GM04503 (cell line): ENCODE measurements around the gene RXFP4.

Source experiments
- DNase-seq: peaks from one replicate; pipeline ENCODE4 v3.0.0-alpha.2; 2012; ENCODE audit warnings: low read depth

The RXFP4 gene

DNA sequence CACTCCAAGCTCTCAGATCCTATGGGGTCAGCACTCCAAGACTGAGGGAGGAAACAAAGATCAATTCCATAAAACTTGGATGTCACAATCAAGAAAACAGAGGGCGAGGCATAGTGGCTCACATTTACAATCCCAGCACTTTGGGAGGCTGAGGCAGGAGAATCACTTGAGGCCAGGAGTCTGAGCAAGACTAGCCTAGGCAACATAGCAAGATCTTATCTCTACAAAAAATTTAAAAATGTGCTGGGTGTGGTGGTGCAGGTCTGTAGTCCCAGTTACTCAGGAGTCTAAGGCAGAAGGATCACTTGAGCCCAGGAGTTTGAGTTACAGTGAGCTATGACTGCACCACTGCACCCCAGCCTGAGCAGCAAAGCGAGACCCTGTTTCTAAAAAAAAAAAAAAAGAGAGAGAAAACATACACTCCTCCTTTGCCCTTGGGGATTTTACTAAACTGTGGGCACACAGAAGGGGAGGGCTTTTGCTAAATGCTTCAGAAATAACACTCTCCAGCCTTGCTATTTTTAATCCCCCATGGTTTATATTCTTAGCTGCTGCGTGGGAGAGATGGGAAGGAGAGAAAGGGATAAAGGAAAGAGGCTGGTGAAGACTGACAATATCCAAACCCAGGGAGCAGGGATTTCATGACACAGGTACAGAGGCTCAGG lies 18.8 kb downstream of the RXFP4 start:
- no peak for DNase-seq

DNA sequence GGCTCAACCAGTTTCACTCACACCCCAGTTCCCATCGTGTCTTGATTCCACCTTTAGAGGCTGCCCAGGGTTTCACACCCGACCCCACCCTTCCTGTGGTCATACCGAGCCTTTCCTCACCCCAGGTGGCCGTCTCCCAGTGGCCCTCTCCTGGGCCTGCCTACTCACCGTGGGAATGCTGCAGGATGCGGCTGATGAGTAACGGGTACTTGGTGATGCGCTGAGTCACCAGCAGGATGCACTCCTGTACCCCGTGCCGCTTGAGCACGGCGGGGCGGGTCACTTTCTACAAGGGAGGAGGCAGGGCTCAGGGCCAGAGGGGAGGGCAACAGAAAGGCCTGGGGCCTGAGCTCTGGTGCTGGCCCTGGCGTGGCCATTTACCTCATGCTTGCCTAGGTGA lies 20.5 kb downstream of the RXFP4 start:
- peak; percentile 81 for DNase-seq

DNA sequence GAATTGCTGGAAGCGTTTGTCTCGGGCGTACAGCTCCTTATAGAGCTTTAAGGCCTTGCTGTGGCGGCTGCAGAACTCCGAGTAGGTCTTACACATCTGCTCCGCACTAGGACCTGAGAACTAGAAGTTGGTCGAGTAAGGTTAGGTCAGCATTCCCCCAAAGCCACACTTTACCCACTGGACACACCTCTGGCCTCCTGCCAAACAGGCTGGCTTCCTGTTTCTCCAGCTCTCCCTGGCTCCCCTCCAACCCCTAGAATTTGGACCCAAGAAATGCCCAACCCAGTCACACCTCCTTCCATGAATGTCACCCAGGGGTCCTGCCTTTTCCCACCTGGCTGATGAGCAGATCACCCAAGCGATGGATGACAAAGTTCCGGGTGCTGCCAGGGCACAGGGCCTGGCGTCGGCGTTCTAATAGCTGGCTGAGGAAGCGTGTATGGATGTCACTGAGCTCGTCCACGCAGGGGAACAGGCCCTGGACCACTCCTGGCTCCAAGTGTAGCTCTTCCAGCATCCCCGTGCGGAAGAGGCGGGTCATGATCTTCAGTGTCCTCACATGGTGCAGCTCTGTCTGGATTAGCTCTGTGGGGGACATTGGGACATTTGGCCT lies 21.3 kb downstream of the RXFP4 start:
- no peak for DNase-seq

DNA sequence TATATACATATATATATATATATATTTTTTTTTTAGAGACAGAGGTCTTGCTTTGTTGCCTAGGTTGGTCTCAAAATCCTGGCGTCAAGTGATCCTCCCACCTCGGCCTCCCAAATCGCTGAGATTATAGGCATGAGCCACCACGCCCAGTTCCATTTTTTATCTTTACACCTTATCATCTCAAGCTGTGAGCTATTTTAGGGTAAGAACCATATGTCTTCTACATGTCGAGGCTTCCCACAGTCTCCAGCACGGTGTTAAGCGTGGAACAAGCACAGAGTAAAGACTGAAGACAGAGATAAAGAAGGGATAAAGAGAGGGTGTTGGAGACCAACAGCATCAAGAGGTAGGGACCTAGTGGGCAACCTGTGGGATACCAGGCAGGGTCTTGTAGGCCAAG lies 22.8 kb downstream of the RXFP4 start:
- no peak for DNase-seq

DNA sequence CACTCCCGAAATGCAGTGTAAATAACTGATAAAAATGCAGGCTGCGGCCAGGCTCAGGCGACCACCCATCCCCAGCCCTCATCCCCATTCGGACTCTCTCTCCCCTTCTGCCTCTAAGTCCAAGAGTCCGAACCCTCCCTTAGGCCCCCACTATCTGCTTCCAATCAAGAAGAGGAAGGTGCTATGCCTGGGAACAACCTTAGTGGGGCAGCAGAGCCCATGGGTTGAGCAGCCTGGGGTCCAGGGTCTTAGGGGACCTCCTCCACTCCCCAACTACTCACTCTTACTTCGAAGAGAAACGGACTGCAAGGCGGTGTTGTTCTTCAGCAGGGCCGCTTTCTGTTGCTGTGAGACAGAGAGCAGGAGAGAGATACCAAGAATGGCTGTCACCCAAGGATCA lies 24.7 kb downstream of the RXFP4 start:
- no peak for DNase-seq

DNA sequence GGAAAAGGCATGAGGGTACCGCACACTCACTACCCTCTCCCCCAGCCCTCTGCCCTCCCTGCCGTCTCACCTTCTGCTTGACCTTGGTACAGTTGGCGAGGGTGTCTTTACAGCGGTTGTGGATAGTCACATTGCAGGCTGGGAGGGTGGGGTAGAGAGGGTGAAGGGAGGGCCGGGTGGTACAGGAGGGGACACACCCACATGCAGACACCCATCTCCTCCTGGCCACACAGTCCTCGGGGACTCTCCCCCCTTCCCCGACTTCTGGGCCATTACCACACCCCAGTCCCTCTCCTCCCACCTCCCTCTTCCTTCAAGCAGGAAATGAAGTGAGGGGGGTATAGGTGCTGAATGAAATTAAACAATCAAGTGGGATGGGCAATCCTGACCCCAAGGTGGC lies 25.3 kb downstream of the RXFP4 start:
- DNase-seq, result no peak

DNA sequence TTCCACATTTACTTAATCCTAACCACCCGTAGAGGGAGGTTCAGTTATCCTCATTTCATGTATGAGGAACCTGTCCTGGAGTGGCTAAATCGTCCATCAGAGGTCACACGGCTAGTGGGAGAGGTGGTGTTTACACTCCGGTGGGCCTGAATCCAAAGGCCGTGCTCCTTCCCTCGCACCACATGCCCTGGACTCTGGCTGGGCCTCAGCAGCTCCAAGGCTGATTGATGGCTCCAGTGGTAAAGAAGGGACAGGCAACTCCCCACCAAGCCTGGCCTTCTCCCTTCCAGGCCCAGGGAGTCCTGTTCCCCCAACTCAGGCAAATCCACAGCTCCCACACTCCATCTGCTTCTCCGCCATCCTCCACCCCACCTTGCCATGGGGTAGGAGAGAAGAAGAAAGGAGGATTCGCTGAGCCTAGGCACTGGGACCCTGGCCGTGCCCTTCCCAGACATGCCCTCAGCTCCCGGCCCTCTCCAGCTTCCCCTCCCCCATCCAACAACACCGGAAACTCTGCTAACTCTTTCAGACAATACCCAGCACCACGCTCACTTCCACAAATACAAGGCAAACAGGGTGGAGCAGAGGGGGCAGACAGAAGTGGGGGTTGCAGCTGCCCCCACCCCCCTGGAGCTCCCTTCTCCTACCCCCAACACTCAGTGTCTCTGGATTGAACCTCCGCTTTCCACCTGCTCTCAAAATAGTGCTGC lies 26.1 kb downstream of the RXFP4 start:
- no peak for DNase-seq

DNA sequence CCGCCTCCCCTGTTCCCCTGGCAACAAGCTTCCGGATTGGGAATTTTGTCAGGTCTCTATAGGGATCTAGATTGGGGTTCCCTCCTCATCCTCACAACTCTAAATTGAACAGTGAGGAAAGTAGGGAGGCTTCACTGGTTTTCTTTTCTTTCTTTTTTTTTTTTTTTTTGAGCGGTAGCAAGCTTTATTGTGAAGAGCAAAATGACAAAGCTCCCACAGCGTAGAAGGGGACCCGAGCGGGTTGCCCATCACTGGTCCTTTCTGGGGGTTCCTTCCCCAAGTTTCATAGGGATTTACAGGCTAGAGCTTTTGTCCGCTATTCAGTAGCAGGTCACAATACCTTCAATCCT lies 26.6 kb downstream of the RXFP4 start:
- DNase-seq, result no peak

DNA sequence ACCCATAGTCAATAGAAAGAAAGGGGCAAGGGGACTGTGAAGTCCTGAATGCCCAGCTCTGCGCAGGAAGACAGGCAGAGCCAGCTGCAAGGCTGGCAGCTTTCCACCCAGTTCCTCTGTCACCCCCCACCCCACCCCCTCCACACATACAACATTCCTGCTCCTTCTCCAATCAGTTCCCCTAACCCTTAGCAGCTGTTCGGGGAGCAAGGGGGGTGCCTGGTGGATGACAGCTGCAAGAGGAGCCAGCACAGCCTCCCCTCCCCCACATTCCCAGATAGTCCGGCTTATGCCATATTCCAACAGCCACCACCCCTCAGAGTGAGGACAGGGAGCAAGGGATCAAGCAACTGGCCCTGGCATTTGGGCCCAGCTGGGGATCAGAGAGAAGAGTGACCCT lies 27.2 kb downstream of the RXFP4 start:
- DNase-seq, result no peak

DNA sequence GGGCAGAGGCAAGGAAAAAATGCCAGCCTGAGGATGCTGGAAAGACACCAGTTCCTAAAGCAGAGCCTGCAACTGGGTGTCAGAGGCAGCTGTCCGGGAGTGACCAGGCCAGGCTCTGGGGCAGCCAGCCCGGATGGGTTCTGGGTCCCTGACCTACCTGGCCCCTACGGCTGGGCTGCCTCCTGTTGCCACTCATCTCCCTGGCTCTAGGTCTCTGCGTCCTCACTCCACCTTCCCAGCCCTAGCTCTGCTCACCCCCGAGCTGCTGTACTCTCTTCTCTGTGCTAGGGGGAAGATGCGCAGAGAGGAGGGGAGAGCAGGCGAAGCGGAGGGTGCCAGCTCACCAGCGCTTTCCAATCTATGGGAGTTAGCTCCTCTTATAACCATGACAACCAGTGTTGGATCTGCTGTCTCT lies 27.9 kb downstream of the RXFP4 start:
- no peak for DNase-seq

DNA sequence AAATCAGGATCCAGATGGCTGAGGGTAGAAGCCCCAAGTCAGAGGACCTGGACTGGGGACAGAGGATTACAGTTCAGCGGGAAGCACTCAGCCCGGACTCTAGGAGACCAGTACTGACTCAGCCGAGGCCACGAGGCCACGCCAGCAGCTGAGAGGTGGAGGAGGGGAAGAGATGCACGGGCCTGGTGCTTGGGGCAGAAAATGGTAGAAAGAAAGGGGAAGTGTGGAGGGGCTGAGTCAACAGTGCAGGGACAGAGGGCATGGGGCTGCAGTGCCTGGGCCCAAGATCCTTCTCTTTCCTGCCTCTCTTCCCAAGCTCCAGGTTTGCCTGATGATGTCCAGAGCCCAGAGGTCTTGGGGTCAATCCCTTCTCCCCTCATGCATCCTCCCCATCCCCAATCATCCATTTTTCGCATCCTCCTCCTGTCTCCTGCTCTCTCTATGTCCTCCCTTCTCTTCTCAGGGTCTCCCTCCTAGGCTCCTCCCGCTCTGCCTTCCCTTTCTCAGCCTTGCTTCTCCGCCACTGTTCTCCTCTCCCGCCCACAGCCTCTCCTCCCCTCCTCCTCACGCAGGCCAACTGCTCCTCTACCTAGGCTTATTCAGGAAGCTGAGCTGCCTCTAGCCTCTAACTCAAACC lies 29.2 kb downstream of the RXFP4 start:
- DNase-seq, result peak; percentile 37

DNA sequence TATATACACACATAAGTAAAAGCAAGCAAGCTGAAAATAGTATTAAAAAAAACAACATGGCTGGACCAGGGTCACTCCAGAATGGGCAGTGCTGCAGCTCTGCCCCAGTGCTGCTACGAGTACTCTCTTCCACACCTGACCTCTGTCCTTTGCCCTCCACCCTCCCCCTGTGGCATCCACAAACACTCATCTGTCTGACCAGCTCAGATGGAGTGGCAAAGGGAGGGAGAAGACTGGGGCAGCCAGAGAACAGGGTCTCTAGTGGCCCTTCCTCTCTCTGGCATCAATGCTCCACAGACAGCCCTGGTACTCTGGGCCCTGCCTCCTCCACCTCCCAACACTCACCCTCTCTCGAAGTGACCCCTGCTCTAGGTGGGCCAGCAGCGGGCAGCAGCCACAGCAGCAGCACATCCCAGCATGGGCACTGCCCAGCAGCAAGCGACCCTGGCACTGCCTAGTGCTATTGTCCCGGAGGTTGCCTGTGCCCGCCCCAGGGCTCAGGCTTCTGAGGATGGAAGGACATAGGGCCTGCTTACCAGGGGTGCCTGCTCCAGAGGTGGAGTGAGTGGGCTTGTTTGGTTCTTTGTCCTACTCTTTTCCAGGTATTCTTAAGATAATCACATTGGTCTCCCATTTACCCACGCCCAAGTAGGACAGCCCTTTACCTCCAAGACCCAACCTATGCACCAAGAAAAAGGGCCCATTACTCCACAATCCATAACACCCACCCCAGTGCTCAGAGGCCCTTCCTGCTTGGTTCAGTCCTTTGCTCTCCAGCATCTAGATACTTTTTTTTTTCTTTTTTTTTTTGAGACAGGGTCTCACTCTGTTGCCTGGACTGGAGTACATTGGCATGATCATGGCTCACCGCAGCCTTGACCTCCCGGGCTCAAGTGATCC lies 30.7 kb downstream of the RXFP4 start:
- DNase-seq, result no peak

DNA sequence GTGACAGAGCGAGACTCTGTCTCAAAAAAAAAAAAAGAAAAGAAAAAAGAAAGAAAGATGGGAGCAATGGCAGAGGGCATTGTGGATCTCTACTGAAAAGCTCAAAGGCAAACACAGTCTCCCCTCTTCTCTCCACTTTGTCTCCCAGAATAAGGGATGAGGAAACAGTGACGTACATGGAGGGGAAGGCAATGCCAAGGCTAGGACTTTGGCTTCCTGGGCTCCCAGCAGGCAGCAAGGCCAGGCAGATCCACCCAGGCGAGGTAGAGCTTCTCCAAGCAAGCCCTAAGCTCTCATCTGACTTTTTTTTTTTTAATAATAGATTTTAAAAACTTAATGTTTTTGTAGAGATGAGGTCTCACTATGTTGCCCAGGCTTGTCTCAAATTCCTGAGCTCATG lies 32.3 kb downstream of the RXFP4 start:
- no peak for DNase-seq

DNA sequence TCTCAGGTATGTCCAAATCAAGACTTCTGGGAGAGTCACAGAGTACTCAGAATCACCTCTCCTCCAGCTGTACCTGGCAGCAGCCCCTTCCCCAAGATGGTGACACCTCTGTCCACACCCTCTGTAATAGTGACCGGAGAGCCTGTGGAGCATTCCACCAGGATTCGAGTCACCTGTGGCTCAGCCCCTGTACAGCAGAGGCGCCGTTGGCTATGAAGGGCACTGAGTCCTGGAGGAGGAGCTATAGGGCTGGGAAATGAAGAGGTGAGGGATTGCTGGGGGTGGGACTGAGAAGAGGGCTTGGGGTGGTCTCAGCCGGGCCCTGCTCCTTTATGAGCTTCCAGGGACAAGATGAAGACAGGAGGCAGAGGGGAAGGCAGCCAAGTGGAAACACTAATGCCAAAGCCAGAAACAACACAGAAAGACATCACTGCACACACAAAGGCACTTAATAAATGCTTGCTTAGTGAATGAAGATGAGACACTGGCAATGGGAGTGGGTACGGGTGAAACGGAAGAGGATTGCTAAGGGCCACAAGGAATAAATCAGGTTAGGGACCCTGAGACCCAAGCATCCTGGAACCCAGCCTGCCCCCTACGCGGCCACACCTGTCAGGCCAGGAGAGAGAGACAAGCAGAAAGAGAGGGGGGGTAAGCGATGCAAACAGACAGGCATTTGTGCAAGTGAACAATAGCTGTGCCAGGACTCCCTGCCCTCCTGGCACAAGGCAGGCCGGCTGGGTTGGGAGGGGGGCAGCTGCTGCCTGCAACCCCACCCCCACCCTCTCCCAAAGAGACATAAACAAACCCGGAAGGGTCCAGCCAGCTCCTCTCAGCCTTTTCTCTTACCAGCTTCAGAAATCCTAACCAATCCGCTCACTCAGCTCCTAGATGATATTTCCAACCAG lies 33.0 kb downstream of the RXFP4 start:
- DNase-seq, result no peak

DNA sequence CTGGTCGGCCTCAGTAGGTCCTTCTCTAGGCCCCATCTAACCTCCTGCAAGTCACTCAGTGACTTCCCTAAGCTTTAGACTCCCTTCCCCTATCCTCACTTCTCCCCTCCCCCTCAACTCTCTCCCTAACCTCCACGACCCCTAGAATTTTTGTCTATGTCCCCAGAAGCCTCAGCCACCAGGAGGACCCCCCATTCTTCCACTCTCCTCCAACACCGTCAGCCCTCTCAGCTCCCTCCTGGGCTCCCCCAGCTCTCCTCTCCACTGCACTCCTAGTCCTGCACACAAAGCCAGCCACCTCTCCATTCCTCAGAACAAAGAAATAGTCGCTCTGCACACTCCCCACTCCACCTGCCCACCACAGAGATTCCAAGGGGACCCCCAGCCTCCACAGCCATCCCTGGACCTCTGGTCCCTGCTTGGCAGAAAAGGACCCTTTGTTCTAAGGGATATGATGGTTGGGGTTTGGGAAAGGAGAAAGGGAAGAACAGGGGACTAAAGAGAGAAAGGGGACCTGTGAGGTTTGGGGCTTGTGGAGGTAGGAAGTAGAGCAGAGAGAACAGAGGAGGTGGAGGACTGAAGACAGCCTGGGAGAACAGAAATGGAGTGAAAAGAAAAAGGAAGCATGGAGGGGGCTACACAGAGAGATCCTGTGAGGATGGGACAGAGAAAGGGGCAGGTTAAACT lies 34.1 kb downstream of the RXFP4 start:
- DNase-seq, result no peak

DNA sequence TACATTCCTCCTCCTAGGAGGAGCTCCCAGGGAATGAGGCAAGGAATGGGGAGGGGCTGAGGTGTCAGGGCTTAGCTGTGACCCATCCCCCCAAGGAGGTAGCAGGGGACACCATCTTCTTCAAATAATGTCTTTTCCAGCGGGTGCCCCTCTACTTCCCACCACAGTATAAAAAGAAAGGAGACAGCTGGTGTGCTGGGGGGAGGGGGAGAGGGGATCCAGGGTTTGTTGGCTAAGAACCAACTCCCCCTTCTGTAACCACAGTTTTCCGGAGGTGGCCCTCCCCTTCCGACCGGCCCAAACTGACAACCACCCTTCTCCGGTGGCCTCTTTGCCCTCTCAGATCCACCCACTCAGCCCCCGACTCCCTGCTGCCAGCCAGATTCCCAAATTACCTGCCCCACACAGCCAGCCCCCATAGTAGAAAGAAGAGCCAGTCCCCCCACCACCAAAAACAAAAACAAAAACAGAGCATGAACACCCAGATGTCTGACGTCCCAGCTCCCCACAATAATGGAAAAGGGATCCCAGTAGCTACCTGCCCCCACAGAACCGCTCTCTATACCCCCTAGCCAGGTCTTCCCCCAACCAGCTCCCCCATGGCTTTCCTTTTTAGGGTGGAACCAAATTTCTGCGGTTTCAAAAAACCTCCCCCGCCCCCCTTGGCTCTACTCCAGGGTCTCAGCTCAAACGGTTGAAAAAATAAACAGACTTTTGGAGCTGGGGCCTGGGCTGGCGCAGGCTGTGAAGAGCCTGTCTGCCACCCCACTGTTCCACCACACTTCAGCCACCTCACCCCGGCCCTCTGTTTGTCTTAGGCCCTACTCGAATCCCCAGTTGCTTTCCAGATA lies 34.8 kb downstream of the RXFP4 start:
- peak; percentile 36 for DNase-seq

DNA sequence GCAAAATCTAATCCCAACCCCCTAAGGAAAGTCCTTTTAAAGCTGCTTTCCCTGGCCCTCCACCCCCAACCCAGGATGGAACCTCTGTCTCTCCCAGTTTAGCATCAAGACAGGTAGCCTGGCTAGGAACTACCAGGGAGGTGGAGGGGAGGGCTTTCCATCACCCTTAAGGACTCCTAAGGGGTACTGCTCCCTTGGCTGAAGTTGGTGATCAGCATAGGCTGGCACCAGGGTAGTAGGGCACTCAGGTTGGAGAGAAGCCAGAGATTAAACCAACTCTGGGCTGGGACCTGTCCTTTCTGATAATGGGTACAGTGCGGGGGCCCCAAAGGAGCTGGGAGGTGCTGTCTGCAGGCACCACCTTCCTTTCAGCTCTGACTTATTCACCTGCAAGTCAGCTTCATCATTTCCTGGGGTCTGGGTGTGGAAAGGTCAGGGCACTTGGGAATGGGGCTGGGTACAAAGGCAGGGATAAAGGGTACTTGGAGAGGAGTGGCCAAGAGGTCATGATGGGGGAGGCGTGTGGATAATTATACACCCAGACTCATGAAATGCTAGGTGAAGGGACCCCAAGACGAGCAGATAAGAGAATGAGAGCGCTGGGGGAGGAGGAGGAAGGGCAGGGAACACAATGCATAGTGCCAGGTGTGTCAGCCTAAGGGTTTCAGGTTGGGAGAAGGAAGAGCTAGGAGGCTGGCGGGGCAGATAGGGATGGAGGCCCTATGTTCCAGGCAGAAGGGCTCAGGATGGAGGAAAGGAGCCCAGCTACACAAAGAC lies 35.7 kb downstream of the RXFP4 start:
- DNase-seq, result no peak

DNA sequence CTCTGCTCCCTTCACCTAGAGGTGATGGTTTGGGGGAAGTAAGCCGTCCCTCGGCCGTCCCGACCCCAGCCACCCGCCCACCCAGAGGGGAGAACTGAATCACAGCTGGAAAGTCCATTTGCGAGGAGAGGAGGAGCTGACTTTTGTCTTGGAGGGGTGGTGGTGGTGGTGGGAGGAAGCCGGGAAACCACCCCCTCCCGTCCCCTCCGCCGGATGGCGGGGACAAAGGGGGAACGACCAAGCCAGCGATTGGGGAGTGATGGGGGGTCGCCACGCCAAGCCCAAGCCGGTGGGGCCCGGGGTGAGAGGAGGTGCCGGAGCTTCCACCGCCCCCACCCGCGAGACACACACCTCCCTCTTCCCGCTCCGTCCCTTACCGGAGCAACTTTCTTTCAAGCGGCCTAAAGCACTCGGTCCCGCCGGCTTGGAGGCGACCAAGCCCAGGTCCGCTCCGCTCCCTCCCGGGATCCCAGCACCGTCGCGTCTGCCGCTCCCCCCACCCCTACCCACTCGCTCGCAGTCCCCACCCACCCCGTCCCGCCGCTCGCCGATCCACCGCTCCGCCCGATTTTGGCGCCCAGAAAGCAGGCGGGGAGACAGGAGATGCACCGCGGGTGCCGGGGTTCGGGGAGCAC lies 36.4 kb downstream of the RXFP4 start:
- DNase-seq, result no peak
